Fibroblast of the aortic adventitia (primary cell): Measurements from ENCODE around the gene EYA4. TPM values are rescaled to one million over a fixed set of nuclear protein-coding genes. Genes with fewer than 3 reads are reported as not detected.
"Not testable (repeated sequence)": the region's sequence is repeated elsewhere in the genome, so short reads cannot be mapped to it uniquely, and the experiment has no call there.

Experiments used
- DNase-seq: peaks from one replicate; pipeline ENCODE4 v3.0.0-alpha.2; 2010; ENCODE audit warnings: low read depth
- H3K4me3 ChIP-seq: 2 replicates; pipeline ENCODE4 v1.5.1; 2011; ENCODE audit warnings: low read depth, mild to moderate bottlenecking, control low read depth, low read length, moderate library complexity
- CTCF ChIP-seq: IDR thresholded peaks from 2 replicates; pipeline ENCODE4 v1.5.1; 2011; ENCODE audit warnings: mild to moderate bottlenecking, low read length, control low read depth, inconsistent platforms; ENCODE audit not compliant: insufficient read depth
- total RNA-seq: library from RNA; depleted of rRNA; stranded (reverse); fragments of >200 nt; gene quantifications from 2 replicates; pipeline ENCODE4 v1.2.3, GENCODE V29; 2012; ENCODE audit warnings: low replicate concordance

Gene EYA4
- total RNA-seq, 1 donor = 5.7 TPM

- peak; percentile 2 for DNase-seq
- H3K4me3 ChIP-seq = no peak overlapping the region
Measured at GRCh38 chr6:133396984-133397348, 155.8 kb downstream of the EYA4 start.

GRCh38 chr6:133397601-133398000 is 156.4 kb downstream of the EYA4 start:
- not testable (repeated sequence) for DNase-seq, H3K4me3 ChIP-seq

More at GRCh38 chr6:133396984-133397348, 155.8 kb downstream of the EYA4 start:
- no peak for TF ChIP-seq CTCF

- TF ChIP-seq CTCF = no peak
- DNase-seq = peak; percentile 8
- no peak overlapping the region for H3K4me3 ChIP-seq
Measured at GRCh38 chr6:133399426-133399825, 158.3 kb downstream of the EYA4 start.

GRCh38 chr6:133404151-133404550 is 163.0 kb downstream of the EYA4 start:
- DNase-seq = no peak
- H3K4me3 ChIP-seq = no peak overlapping the region
- TF ChIP-seq CTCF = no peak

GRCh38 chr6:133404728-133405127 is 163.6 kb downstream of the EYA4 start:
- DNase-seq = no peak
- TF ChIP-seq CTCF = no peak
- H3K4me3 ChIP-seq = no peak overlapping the region

DNA sequence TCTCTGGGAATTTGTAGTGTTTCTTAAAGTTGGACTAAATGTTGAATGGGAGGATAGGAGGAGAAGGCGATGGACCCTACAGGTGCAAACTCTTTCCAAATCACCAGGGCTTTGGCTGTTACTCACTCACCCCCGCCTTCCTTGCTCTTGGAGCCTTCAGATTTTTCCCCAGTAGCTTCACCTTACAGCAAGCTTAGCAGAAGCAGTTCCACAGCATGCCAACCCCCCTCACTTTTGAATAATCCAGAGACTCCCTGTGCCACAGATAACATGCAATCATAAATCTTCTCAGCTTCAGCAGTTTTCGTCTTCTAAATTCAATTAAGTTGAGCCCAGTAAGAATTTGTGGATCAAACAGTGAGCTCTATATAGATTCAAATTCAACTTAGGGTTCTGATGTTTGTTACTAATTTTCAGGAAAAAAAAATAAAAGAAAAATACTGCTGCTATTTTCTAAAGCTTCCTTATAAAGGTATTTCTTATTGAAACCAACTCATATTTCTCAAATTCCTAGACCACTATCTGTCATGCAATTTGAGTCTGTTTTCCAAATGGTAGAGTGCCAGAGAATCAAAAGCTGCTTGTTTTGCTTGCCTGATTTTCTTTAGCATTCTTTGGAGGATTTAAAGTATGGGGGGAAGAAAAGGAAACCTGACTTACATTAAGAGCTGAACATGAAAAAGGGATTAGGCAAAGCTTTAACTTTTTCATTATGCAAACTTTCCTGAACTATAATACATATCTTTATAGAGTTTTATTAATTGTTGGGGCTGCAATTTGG is 166.4 kb downstream of the EYA4 start:
- no peak overlapping the region for H3K4me3 ChIP-seq
- no peak for TF ChIP-seq CTCF
- no peak for DNase-seq

DNA sequence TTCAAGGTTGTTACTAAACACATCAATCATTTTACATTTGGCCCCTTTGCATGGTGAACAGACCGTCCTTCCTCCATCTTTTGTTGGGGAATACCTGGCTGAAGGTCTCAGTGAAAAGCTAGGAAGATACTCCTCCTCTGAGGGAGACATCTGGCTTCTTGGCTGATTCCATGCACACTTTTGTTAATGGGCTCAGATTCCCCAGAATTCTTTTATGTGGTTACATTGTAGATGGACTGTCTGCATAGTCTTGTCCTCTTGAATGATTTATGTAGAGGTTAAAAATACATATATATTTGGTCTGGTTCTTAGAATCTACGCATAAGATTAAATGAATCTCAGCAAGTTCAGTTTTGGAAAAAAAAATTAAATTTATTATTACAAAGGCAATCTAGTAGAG is 167.0 kb downstream of the EYA4 start:
- DNase-seq = no peak
- no peak for TF ChIP-seq CTCF
- H3K4me3 ChIP-seq = no peak overlapping the region
